PC-3 (cell line): ENCODE results near the gene EBPL. TPM values are rescaled to one million over a fixed set of nuclear protein-coding genes. Genes with fewer than 3 reads are reported as not detected.
A peak's percentile ranks its signal among the peaks of the same experiment; 100 is the strongest.

Source experiments
- ATAC-seq: fragments of 200-7000 bp; cut with Tn5 transposase; 2 replicates; pipeline ENCODE4 v1.9.1; 2020; ENCODE audit warnings: mild to moderate bottlenecking, moderate library complexity
- BruUV-seq: library from RNA; stranded (reverse); fragments of 400-500 nt; replicated peaks from 2 replicates; lab custom pipeline; 2021; lab: Mats Ljungman, UMichigan
- CTCF ChIA-PET: fragments of 300-600 bp; sonication (Branson Sonifier 250); formaldehyde crosslinking; loops from one replicate; lab custom pipeline; 2022; ENCODE audit warnings: antibody characterized with exemption; lab: Charles Lee
- POLR2A ChIA-PET: fragments of 300-600 bp; sonication (Branson Sonifier 250); formaldehyde crosslinking; loops from one replicate; lab custom pipeline; 2022; ENCODE audit warnings: antibody characterized with exemption; ENCODE audit not compliant: unreplicated experiment; lab: Charles Lee
- DNase-seq: peaks from one replicate; pipeline ENCODE4 v3.0.0-alpha.2; 2015
- H2AFZ ChIP-seq: fragments of 300-600 bp; sonication (generic); 2 replicates; pipeline ENCODE4 v1.6.0; 2016; ENCODE audit warnings: antibody characterized with exemption, low read length
- H3F3A ChIP-seq: fragments of 300-600 bp; sonication (generic); one replicate; pipeline ENCODE4 v1.6.0; 2017; ENCODE audit warnings: antibody characterized with exemption, low read length, control low read depth, mild to moderate bottlenecking; ENCODE audit not compliant: unreplicated experiment
- H3K27ac ChIP-seq: fragments of 300-600 bp; sonication (generic); 2 replicates; pipeline ENCODE4 v1.5.1; 2016; ENCODE audit warnings: mild to moderate bottlenecking, low read length
- H3K27me3 ChIP-seq: fragments of 300-600 bp; sonication (generic); 2 replicates; pipeline ENCODE4 v1.6.1; 2016; ENCODE audit warnings: low read length, mixed read lengths
- H3K36me3 ChIP-seq: fragments of 300-600 bp; sonication (generic); 2 replicates; pipeline ENCODE4 v1.6.1; 2016; ENCODE audit warnings: low read depth, mixed run types, low read length, mixed read lengths
- H3K4me1 ChIP-seq: fragments of 300-600 bp; sonication (generic); 2 replicates; pipeline ENCODE4 v1.5.1; 2016; ENCODE audit warnings: low read length; ENCODE audit not compliant: insufficient read depth
- H3K4me2 ChIP-seq: fragments of 300-600 bp; sonication (generic); 2 replicates; pipeline ENCODE4 v1.6.0; 2016; ENCODE audit warnings: low read length
- H3K4me3 ChIP-seq: fragments of 300-600 bp; sonication (generic); 2 replicates; pipeline ENCODE4 v1.5.1; 2016; ENCODE audit warnings: mild to moderate bottlenecking, low read length, mixed read lengths
- H3K79me2 ChIP-seq: fragments of 300-600 bp; sonication (generic); 2 replicates; pipeline ENCODE4 v1.6.1; 2017; ENCODE audit warnings: low read length, mixed read lengths
- H3K9ac ChIP-seq: fragments of 300-600 bp; sonication (generic); 2 replicates; pipeline ENCODE4 v1.6.0; 2016; ENCODE audit warnings: mild to moderate bottlenecking, low read length
- H3K9me2 ChIP-seq: fragments of 300-600 bp; sonication (generic); replicated peaks from 2 replicates; pipeline ENCODE4 v1.6.1; 2016; ENCODE audit warnings: mixed run types, low read length, mixed read lengths
- H3K9me3 ChIP-seq: fragments of 300-600 bp; sonication (generic); 2 replicates; pipeline ENCODE4 v1.6.1; 2016; ENCODE audit warnings: low read length, mixed read lengths
- H4K20me1 ChIP-seq: fragments of 300-600 bp; sonication (generic); 2 replicates; pipeline ENCODE4 v1.6.1; 2016; ENCODE audit warnings: low read length, mixed read lengths
- CTCF ChIP-seq: fragments of 300-600 bp; sonication (generic); conservative IDR thresholded peaks from 2 replicates; pipeline ENCODE4 v1.5.1; 2017; ENCODE audit warnings: antibody characterized with exemption, low read depth, mild to moderate bottlenecking, low read length
- EZH2 ChIP-seq: fragments of 300-600 bp; sonication (generic); IDR thresholded peaks from one replicate; pipeline ENCODE4 v1.6.1; 2017; ENCODE audit warnings: antibody characterized with exemption, mild to moderate bottlenecking, low read length; ENCODE audit not compliant: unreplicated experiment
- EZH2phosphoT487 ChIP-seq: fragments of 300-600 bp; sonication (generic); IDR thresholded peaks from 2 replicates; pipeline ENCODE4 v1.6.1; 2018; ENCODE audit warnings: mild to moderate bottlenecking, antibody characterized with exemption, low read length, borderline replicate concordance
- intact Hi-C: fragments of 100-400 bp; cut with micrococcal nuclease; formaldehyde crosslinking; loops from 2 replicates; pipeline ENCODE4 v1.9.0; 2023
- total RNA-seq: library from RNA; depleted of rRNA; stranded (reverse); fragments of >200 nt; gene quantifications from 2 replicates; pipeline ENCODE4 v1.2.3, GENCODE V29; 2014

EBPL gene
- total RNA-seq, 1 experiment from 2014 or later, result 108 TPM

DNA sequence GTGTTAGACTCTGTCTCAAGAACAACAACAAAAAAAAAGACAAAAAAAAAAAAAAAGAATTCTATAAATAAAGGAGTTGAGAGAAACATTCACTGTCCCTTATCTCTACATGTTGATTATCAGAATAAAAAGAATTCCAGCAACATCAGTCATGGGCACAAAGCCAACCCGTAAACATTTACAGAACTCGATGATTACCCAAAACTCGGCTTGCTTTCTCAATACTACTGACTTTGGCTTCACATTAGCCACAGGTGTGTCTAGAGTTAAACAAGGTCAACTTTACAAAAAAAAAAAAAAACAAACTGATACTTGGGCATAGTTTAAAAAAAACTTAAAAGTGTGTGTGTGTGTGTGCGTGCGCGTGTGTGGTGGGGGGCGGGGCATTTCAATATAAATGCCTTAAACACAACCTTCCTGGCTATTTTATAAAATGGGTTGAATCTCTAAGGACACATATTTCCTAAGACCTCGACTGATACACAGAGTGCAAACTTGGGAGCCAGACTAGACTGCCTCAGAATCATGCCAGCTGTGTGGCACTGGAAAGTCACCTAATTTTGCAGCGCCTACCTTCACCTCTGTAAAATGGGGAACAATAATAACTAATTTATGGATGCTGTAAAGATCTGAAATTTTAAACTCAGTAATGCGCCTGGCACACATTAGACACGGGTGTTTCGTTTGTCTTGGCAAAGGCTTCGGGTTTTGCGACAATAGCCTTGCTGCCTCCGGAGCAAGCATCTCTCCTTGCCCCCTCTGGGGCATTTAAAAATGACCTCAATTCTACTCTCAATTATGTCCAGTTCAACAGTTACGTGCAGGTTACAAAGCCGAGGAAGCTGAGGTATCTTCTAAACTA, 922 bp downstream of the EBPL start:
- Histone ChIP-seq H3K36me3 (no peaks in the 10 kb centered on the region), H4K20me1 (peaks cover 17% of the 10 kb centered on the region; the same call in 1 of the 2 replicates), H2AFZ (peak overlapping the region; percentile 70), H3K4me2 (peak overlapping the region; percentile 99), H3K4me3 (peak overlapping the region; percentile 98), H3K9ac (peak overlapping the region; percentile 89), H3K9me2 (no peaks in the 10 kb centered on the region), H3K27me3 (no peaks in the 10 kb centered on the region), H3F3A (no peaks in the 10 kb centered on the region), H3K27ac (peak overlapping the region; percentile 85), H3K4me1 (peaks cover 30% of the 10 kb centered on the region), H3K79me2 (peaks cover 53% of the 10 kb centered on the region), H3K9me3 (no peaks in the 10 kb centered on the region)
- DNase-seq, result peak; percentile 67
- BruUV-seq, result TSS peak; percentile 47
- POLR2A ChIA-PET, result no interaction called here
- CTCF ChIA-PET, result interaction anchor here (0.6 to 1.4 kb wide), 4 partner anchors 16 to 246 kb away, joined by 3 to 5 read pairs (median 4); partner anchors contain the start of gene SPRYD7
- no peak for TF ChIP-seq EZH2
- TF ChIP-seq CTCF, result no peak
- no peak for TF ChIP-seq EZH2phosphoT487
- peak; percentile 9 for ATAC-seq
- intact Hi-C loops, result loop anchor here (2.0 kb wide), 1 partner anchor 102 kb away; the partner anchor contains the start of gene KPNA3

GRCh38 chr13:49683489-49683888, 7.8 kb downstream of the EBPL start:
- intact Hi-C loops, result no loop called here
- no peak for TF ChIP-seq EZH2
- TF ChIP-seq CTCF, result no peak
- TF ChIP-seq EZH2phosphoT487, result no peak
- Histone ChIP-seq H3K9me3 (no peaks in the 10 kb centered on the region), H3F3A (no peaks in the 10 kb centered on the region), H3K4me1 (peaks cover 12% of the 10 kb centered on the region), H3K9me2 (no peaks in the 10 kb centered on the region), H3K27ac (no peak overlapping the region), H3K79me2 (peaks cover 88% of the 10 kb centered on the region), H3K4me2 (no peak overlapping the region), H3K9ac (no peak overlapping the region), H2AFZ (no peak overlapping the region), H3K27me3 (no peaks in the 10 kb centered on the region), H3K36me3 (no peaks in the 10 kb centered on the region), H3K4me3 (no peak overlapping the region), H4K20me1 (peaks cover 10% of the 10 kb centered on the region; the same call in 1 of the 2 replicates)
- CTCF ChIA-PET, result no interaction called here
- DNase-seq (no peak), ATAC-seq (no peak)
- BruUV-seq, result no TSS peak
- POLR2A ChIA-PET, result no interaction called here
